Liver (tissue), 3 donors: ENCODE data around the gene GLYATL3.
A peak's percentile ranks its signal among the peaks of the same experiment; 100 is the strongest.

Experiments
- CTCF ChIP-seq: fragments of 150-350 bp; IDR thresholded peaks from 2 replicates; pipeline ENCODE4 v1.5.1; 2017; ENCODE audit warnings: improper control_type of control experiment, low read depth, low read length; ENCODE audit not compliant: missing input control
- RAD21 ChIP-seq, 2 donors: IDR thresholded peaks; 2 replicates each; pipeline ENCODE4 v1.6.1; 2016; ENCODE audit warnings: antibody characterized with exemption in 2 of 2, mild to moderate bottlenecking in 2 of 2
- TAF1 ChIP-seq: conservative IDR thresholded peaks from 2 replicates; pipeline ENCODE4 v1.6.1; 2016; ENCODE audit warnings: antibody characterized with exemption, mild to moderate bottlenecking
- YY1 ChIP-seq: IDR thresholded peaks from 2 replicates; pipeline ENCODE4 v1.6.1; 2016; ENCODE audit warnings: antibody characterized with exemption, mild to moderate bottlenecking
- donor health status: healthy.
- donor health status: healthy.

- peak; percentile 52 for TF ChIP-seq CTCF
- TF ChIP-seq YY1 = no peak
- TF ChIP-seq RAD21 (IDR thresholded peaks at IDR 0.05) = peak; percentile 71 to 79
- no peak for TF ChIP-seq TAF1
Observed at GRCh38 chr6:49570474-49571079, 70.9 kb downstream of the GLYATL3 start.
